ENCODE measurements around the gene ZFAND3. TPM values are rescaled to one million over a fixed set of nuclear protein-coding genes. Genes with fewer than 3 reads are reported as not detected.

ZFAND3 gene
- total RNA-seq (2013), result 18.1 TPM
- polyA plus RNA-seq, result 10 to 100 TPM; 11.5 to 21.1 (median 11.7) TPM
- polyA minus RNA-seq, result 12.1 and 22.2 TPM in 2 replicates
- total RNA-seq, result 32.0 to 108 (median 53.2) reads per million in 11 experiments

- H3K27me3 ChIP-seq (ENCODE audit: control insufficient read depth in 2 of 2, insufficient read depth in 2 of 2, low read length in 2 of 2), result no peaks in the 10 kb centered on the region
- H3K79me2 ChIP-seq (ENCODE audit: insufficient read depth, low read length), result peaks cover 43% of the 10 kb centered on the region
- H3K9me3 ChIP-seq (replicated peaks in 1 of 2; ENCODE audit: control insufficient read depth in 1 of 2, insufficient read depth in 1 of 2, low read length in 2 of 2), result no peaks in the 10 kb centered on the region
- peaks cover 43% of the 10 kb centered on the region for H4K20me1 ChIP-seq (ENCODE audit: insufficient read depth, low read length)
- peaks cover 22 to 34% of the 10 kb centered on the region in 2 donors for H3K4me1 ChIP-seq (ENCODE audit: control insufficient read depth in 1 of 2, insufficient read depth in 2 of 2, low read length in 2 of 2)
- peak within 1 kb of the TSS; percentile 83 for H2AFZ ChIP-seq (ENCODE audit: insufficient read depth, low read depth, low read length, poor library complexity, severe bottlenecking)
- peak within 1 kb of the TSS; percentile 83 for H3K4me2 ChIP-seq (replicated peaks; ENCODE audit: extremely low read depth, low read length, poor library complexity, severe bottlenecking)
- Mint-ChIP-seq H3K4me3 (peak within 1 kb of the TSS; percentile 94 to 97), H3K27ac (peak within 1 kb of the TSS; percentile 97 to 100 (median 99)), H3K9me3 (no peaks in the 10 kb centered on the region), H3K27me3 (ENCODE audit: low read depth in 3 of 3) (peaks cover 0 to 2% (median 0%) of the 10 kb centered on the region in 3 donors), H3K4me1 (peaks cover 38% of the 10 kb centered on the region), H3K36me3 (peaks cover 4 to 5% of the 10 kb centered on the region in 2 donors)
- under 1% methylated on average over 52 of the region's 64 CpGs for WGBS (ENCODE audit: insufficient coverage)
- peak within 1 kb of the TSS; percentile 92 to 95 for H3K27ac ChIP-seq (ENCODE audit: low read depth in 1 of 2, low read length in 2 of 2)
- peak within 1 kb of the TSS; percentile 86 for H3K9ac ChIP-seq (ENCODE audit: insufficient read depth, low read length, poor library complexity, severe bottlenecking)
- TF ChIP-seq CTCF (IDR thresholded peaks at IDR 0.05), result no peak
- intact Hi-C loops (cut with micrococcal nuclease), result no loop called here
- peak within 1 kb of the TSS; percentile 71 to 90 (median 85) for H3K4me3 ChIP-seq (replicated peaks in 1 of 3; ENCODE audit: low read depth in 2 of 3, low read length in 3 of 3)
- peak; percentile 93 to 97 (median 97) for DNase-seq
- peaks cover 0 to 8% of the 10 kb centered on the region in 2 donors for H3K36me3 ChIP-seq (replicated peaks in 1 of 2; ENCODE audit: control insufficient read depth in 1 of 2, insufficient read depth in 2 of 2, low read length in 2 of 2)
These were observed at the start of gene ZFAND3 for GRCh38 chr6:37819177-37819801. TSS of gene ZFAND3 (plus strand) at chr6:37819727. CDS start at chr6:37819946, 219 bp downstream.

- Mint-ChIP-seq H3K9me3 (peaks cover 0 to 7% (median 3%) of the 10 kb centered on the region in 7 donors), H3K27ac (no peak overlapping the region), H3K36me3 (no peaks in the 10 kb centered on the region), H3K4me1 (no peaks in the 10 kb centered on the region), H3K4me3 (no peak overlapping the region), H3K27me3 (ENCODE audit: low read depth in 3 of 3) (peaks cover 8 to 13% (median 8%) of the 10 kb centered on the region in 3 donors)
- H3K4me1 ChIP-seq (ENCODE audit: control insufficient read depth in 1 of 2, insufficient read depth in 2 of 2, low read length in 2 of 2), result no peaks in the 10 kb centered on the region
- no peaks in the 10 kb centered on the region for H3K27me3 ChIP-seq (ENCODE audit: control insufficient read depth in 2 of 2, insufficient read depth in 2 of 2, low read length in 2 of 2)
- no peak overlapping the region for H3K4me2 ChIP-seq (replicated peaks; ENCODE audit: extremely low read depth, low read length, poor library complexity, severe bottlenecking)
- H2AFZ ChIP-seq (ENCODE audit: insufficient read depth, low read depth, low read length, poor library complexity, severe bottlenecking), result no peak overlapping the region
- 100% methylated on average over 2 of the region's 3 CpGs for WGBS (ENCODE audit: insufficient coverage)
- H3K4me3 ChIP-seq (replicated peaks in 1 of 3; ENCODE audit: low read depth in 2 of 3, low read length in 3 of 3), result no peak overlapping the region
- no peak for DNase-seq
- no peak for TF ChIP-seq CTCF (IDR thresholded peaks at IDR 0.05)
- H3K27ac ChIP-seq (ENCODE audit: low read depth in 1 of 2, low read length in 2 of 2), result no peak overlapping the region
- H3K9ac ChIP-seq (ENCODE audit: insufficient read depth, low read length, poor library complexity, severe bottlenecking), result no peak overlapping the region
- no peaks in the 10 kb centered on the region for H4K20me1 ChIP-seq (ENCODE audit: insufficient read depth, low read length)
- H3K9me3 ChIP-seq (replicated peaks in 1 of 2; ENCODE audit: control insufficient read depth in 1 of 2, insufficient read depth in 1 of 2, low read length in 2 of 2), result no peaks in the 10 kb centered on the region
- H3K79me2 ChIP-seq (ENCODE audit: insufficient read depth, low read length), result no peaks in the 10 kb centered on the region
- H3K36me3 ChIP-seq (replicated peaks in 1 of 2; ENCODE audit: control insufficient read depth in 1 of 2, insufficient read depth in 2 of 2, low read length in 2 of 2), result no peaks in the 10 kb centered on the region
- intact Hi-C loops (cut with micrococcal nuclease), result no loop called here
These were observed 45.4 kb upstream of the ZFAND3 start for GRCh38 chr6:37774028-37774680.

Data from CD14-positive monocyte (primary cell).